GM23248 (cell line): ENCODE measurements around the gene S100A1. TPM values are rescaled to one million over a fixed set of nuclear protein-coding genes. Genes with fewer than 3 reads are reported as not detected.

Source experiments
- DNase-seq: peaks from one replicate; pipeline ENCODE4 v3.0.0-alpha.2; 2015
- H2AFZ ChIP-seq: fragments of 200-600 bp; sonication (generic); 2 replicates; pipeline ENCODE4 v1.6.1; 2016; ENCODE audit warnings: antibody characterized with exemption
- H3F3A ChIP-seq: fragments of 200-600 bp; sonication (generic); 2 replicates; pipeline ENCODE4 v1.6.1; 2016; ENCODE audit warnings: mild to moderate bottlenecking, antibody characterized with exemption, mixed run types; ENCODE audit not compliant: insufficient read depth
- H3K27ac ChIP-seq: fragments of 200-600 bp; sonication (generic); 2 replicates; pipeline ENCODE4 v1.5.1; 2016; ENCODE audit warnings: mild to moderate bottlenecking
- H3K27me3 ChIP-seq: fragments of 200-600 bp; sonication (generic); replicated peaks from 2 replicates; pipeline ENCODE4 v1.6.1; 2016; ENCODE audit warnings: mild to moderate bottlenecking; ENCODE audit not compliant: insufficient read depth
- H3K36me3 ChIP-seq: fragments of 200-600 bp; sonication (generic); 2 replicates; pipeline ENCODE4 v1.6.1; 2016; ENCODE audit warnings: low read depth, mild to moderate bottlenecking
- H3K4me1 ChIP-seq: fragments of 200-600 bp; sonication (generic); 2 replicates; pipeline ENCODE4 v1.6.1; 2016; ENCODE audit warnings: mild to moderate bottlenecking; ENCODE audit not compliant: insufficient read depth
- H3K4me2 ChIP-seq: fragments of 200-600 bp; sonication (generic); one replicate; pipeline ENCODE4 v1.6.1; 2016; ENCODE audit warnings: mild to moderate bottlenecking; ENCODE audit not compliant: unreplicated experiment
- H3K4me3 ChIP-seq: fragments of 200-600 bp; sonication (generic); 2 replicates; pipeline ENCODE4 v1.5.1; 2016; ENCODE audit warnings: mild to moderate bottlenecking
- H3K79me2 ChIP-seq: fragments of 200-600 bp; sonication (generic); 2 replicates; pipeline ENCODE4 v1.6.1; 2016; ENCODE audit warnings: mild to moderate bottlenecking; ENCODE audit not compliant: insufficient read depth
- H3K9ac ChIP-seq: fragments of 200-600 bp; sonication (generic); 2 replicates; pipeline ENCODE4 v1.6.1; 2016; ENCODE audit warnings: mild to moderate bottlenecking
- H3K9me2 ChIP-seq: fragments of 200-600 bp; sonication (generic); 2 replicates; pipeline ENCODE4 v1.6.1; 2016; ENCODE audit warnings: mixed run types, mild to moderate bottlenecking, moderate library complexity; ENCODE audit not compliant: insufficient read depth
- H3K9me3 ChIP-seq: fragments of 200-600 bp; sonication (generic); one replicate; pipeline ENCODE4 v1.6.1; 2017; ENCODE audit warnings: low read depth
- H4K20me1 ChIP-seq: fragments of 200-600 bp; sonication (generic); 2 replicates; pipeline ENCODE4 v1.6.0; 2016; ENCODE audit not compliant: insufficient read depth
- EZH2 ChIP-seq: fragments of 200-600 bp; sonication (generic); IDR thresholded peaks from 2 replicates; pipeline ENCODE4 v1.6.1; 2018; ENCODE audit warnings: antibody characterized with exemption, mild to moderate bottlenecking; ENCODE audit not compliant: insufficient read depth, poor library complexity, severe bottlenecking
- EZH2phosphoT487 ChIP-seq: fragments of 200-600 bp; sonication (generic); IDR thresholded peaks from 2 replicates; pipeline ENCODE4 v1.6.1; 2018; ENCODE audit warnings: antibody characterized with exemption, moderate library complexity, mild to moderate bottlenecking, low read depth; ENCODE audit not compliant: insufficient read depth
- WGBS, 2 experiments: methylation state at CpG; one replicate each; pipeline ENCODE4 v1.1.6; 2015 to 2017; ENCODE audit warnings: low lambda C conversion rate in 2 of 2, low coverage in 1 of 2; ENCODE audit errors: missing lambda C conversion rate in 2 of 2; 5-methylcytosine and 5-hydroxymethylcytosine counted together
- in situ Hi-C: fragments of 300-500 bp; cut with MboI; formaldehyde crosslinking; loops from 2 replicates; pipeline ENCODE4 v1.15.0; 2020
- polyA plus RNA-seq: library from polyadenylated mRNA; unstranded; fragments of >200 nt; fragmentation: Nextera tagmentation; extraction: Ambion mirVana; gene quantifications from 2 replicates; pipeline ENCODE4 v1.2.1, GENCODE V29; 2016
- total RNA-seq: library from RNA; depleted of rRNA; stranded (reverse); fragments of >200 nt; shearing (Covaris generic); gene quantifications from 2 replicates; pipeline ENCODE4 v1.2.3, GENCODE V29; 2014

S100A1 gene
- total and polyA plus RNA-seq, 2 experiments from 2014 or later, result 0.30 TPM; not detected in 1

DNA sequence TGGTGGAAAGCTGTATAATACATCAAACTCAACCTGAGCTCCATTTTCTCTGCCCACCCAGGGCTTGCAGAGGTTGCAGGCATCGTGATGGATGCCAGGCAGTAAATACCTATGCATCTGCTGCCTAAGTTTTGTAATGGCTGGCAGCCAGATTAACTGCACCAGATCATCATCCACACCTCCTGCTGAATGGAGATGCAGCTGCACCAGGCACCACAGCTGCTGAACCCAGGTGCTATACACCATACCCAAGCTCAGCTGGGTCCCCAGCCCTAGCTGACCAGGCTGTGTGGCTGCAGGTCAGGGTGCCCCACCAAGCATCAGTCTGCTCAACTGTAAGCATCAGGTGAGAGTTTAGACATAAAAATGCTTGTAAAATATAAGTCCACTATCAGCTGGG lies 23.5 kb downstream of the S100A1 start:
- no peak for TF ChIP-seq EZH2phosphoT487
- no peak for TF ChIP-seq EZH2
- WGBS, 2 experiments, result 18 to 19% methylated on average over 1 of the region's 1 CpG
- Histone ChIP-seq H3K36me3 (no peaks in the 10 kb centered on the region), H3K9me3 (no peaks in the 10 kb centered on the region), H4K20me1 (no peaks in the 10 kb centered on the region), H3K9me2 (no peaks in the 10 kb centered on the region), H3K27ac (no peak overlapping the region), H3K79me2 (no peaks in the 10 kb centered on the region), H3F3A (peaks cover 14% of the 10 kb centered on the region), H3K4me1 (peaks cover 11% of the 10 kb centered on the region), H3K4me2 (no peak overlapping the region), H3K4me3 (no peak overlapping the region), H2AFZ (no peak overlapping the region), H3K27me3 (no peaks in the 10 kb centered on the region), H3K9ac (no peak overlapping the region)
- no peak for DNase-seq
- in situ Hi-C loops, result no loop called here

DNA sequence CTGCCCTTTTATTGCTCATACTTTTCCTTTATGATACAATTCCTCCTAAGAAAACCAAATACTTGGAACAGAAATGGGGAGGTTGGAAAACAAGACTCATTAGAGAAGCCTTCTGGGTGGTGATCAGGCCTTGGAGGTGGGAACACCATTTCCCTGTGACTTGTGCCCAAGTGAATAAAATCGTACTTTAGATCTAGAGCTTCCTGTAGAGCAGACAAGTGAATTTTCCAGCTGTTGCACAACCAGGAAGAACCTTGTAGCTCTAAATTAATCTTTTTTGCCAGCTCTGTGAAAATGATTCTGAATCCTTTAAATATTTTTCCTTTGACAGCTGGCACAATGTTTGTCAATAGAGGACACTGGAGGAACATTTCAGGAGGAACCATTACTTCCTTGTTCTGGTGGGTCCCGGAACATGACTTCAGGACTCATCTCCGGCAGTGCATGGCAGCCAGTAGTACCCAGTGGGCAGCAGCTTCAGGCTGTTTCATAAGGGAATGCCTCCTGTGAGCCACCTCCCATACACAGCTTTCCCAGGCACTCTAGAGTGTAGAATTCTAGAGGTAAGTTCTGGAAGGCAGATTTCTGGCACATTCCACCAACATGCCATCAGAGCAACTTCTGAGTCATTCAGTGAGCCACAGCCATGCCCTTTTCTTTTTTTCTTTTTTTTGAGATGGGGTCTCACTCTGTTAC lies 24.7 kb downstream of the S100A1 start:
- H3K4me3 ChIP-seq, result no peak overlapping the region
- H3K27ac ChIP-seq, result peak overlapping the region; percentile 42
- no peaks in the 10 kb centered on the region for H3K36me3 ChIP-seq
- H2AFZ ChIP-seq, result peak overlapping the region; percentile 63
- no peaks in the 10 kb centered on the region for H3K9me3 ChIP-seq
- H3K9ac ChIP-seq, result no peak overlapping the region
- H3K4me2 ChIP-seq, result peak overlapping the region; percentile 28
- in situ Hi-C loops, result no loop called here
- H4K20me1 ChIP-seq, result no peaks in the 10 kb centered on the region
- DNase-seq, result peak; percentile 80
- WGBS, 2 experiments, result 64 to 67% methylated on average over 3 of the region's 3 CpGs
- H3K9me2 ChIP-seq, result no peaks in the 10 kb centered on the region
- peaks cover 14% of the 10 kb centered on the region for H3F3A ChIP-seq
- peaks cover 11% of the 10 kb centered on the region for H3K4me1 ChIP-seq
- no peaks in the 10 kb centered on the region for H3K79me2 ChIP-seq
- no peak for TF ChIP-seq EZH2
- no peak for TF ChIP-seq EZH2phosphoT487
- no peaks in the 10 kb centered on the region for H3K27me3 ChIP-seq

DNA sequence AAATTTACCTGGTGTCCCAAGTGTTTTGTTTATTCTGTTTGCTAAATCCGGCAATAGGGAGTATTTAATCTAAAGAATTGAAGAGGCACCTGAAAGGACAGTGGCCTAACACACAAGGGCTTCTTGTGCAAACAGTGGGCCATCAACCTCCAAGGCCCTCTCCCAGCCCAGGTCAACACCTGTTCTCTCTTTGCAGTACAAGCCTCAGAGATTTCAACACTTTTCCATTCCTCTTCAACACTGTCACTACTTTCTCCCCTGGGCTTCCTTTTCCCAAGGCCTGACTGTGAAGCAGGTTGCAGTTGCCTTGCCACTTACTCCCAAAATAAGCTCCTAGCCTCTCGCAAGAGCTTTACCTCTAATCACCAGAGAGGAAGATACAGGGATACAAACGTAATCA lies 27.1 kb downstream of the S100A1 start:
- Histone ChIP-seq H3K4me1 (peaks cover 18% of the 10 kb centered on the region), H3K36me3 (no peaks in the 10 kb centered on the region), H3K9me3 (no peaks in the 10 kb centered on the region), H3F3A (peaks cover 14% of the 10 kb centered on the region), H3K9ac (no peak overlapping the region), H2AFZ (no peak overlapping the region), H3K4me3 (no peak overlapping the region), H3K4me2 (no peak overlapping the region), H3K27ac (no peak overlapping the region), H3K79me2 (peaks cover 19% of the 10 kb centered on the region), H4K20me1 (no peaks in the 10 kb centered on the region), H3K9me2 (no peaks in the 10 kb centered on the region), H3K27me3 (no peaks in the 10 kb centered on the region)
- TF ChIP-seq EZH2 (no peak), EZH2phosphoT487 (no peak)
- 75 to 79% methylated on average over 3 of the region's 3 CpGs for WGBS, 2 experiments
- DNase-seq, result no peak
- in situ Hi-C loops, result no loop called here

DNA sequence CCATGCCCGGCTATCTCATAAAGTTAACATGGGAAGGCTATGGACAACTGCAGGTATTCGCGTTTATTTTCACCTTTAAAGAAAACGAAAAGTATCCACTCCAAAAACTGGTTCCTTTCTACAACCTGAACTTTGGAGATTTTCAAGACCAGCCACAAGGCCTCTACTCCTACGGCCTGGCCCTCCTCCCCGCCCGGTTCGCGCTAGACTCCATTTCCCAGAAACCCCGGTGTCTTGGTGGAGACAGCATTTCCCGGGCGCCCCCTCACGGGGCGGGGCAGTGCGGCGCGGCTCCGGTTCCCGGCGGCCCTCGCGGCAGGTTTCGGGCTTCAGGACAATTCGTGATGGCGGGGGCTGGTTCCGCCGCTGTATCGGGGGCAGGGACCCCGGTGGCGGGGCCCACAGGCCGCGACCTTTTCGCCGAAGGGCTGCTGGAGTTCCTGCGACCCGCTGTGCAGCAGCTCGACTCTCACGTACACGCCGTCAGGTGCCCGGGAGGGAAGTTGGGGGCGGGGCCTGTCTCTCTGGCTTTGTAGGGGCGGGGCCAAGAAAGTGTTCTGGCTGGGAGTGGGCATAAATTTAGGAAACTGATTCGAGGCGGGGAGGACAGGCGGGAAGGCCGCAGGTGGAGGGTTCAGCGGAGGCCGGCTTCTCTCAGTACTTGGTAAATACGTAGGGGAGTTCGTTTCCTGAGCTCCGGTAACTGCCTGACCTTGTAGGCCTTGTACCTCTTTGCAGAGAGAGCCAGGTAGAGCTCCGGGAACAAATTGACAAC lies 30.4 kb downstream of the S100A1 start, which contains the start of gene SNAPIN:
TSS of gene SNAPIN (plus strand) at position 304 of the 775 bp plus-strand sequence. CDS start at position 345, 41 bp downstream.
- Histone ChIP-seq H3K27me3 (no peaks in the 10 kb centered on the region), H3K9me2 (no peaks in the 10 kb centered on the region), H3F3A (peaks cover 35% of the 10 kb centered on the region), H3K4me2 (peak within 1 kb of the TSS; percentile 77), H3K9ac (peak within 1 kb of the TSS; percentile 75), H3K4me1 (peaks cover 10% of the 10 kb centered on the region; the same call in 1 of the 2 replicates), H3K79me2 (peaks cover 19% of the 10 kb centered on the region), H4K20me1 (no peaks in the 10 kb centered on the region), H3K36me3 (peaks cover 27% of the 10 kb centered on the region), H3K27ac (0 out of 2 replicates have a peak within 1 kb of the TSS, but pooled peaks have one; percentile 18), H3K4me3 (peak within 1 kb of the TSS; percentile 85), H3K9me3 (no peaks in the 10 kb centered on the region), H2AFZ (peak within 1 kb of the TSS; percentile 79)
- DNase-seq, result peak; percentile 96
- WGBS, 2 experiments, result 3 to 4% methylated on average over 39 to 53 of the region's 53 CpGs
- TF ChIP-seq EZH2phosphoT487 (no peak), EZH2 (no peak)
- in situ Hi-C loops, result no loop called here
